Measurements from ENCODE around the gene POF1B.

DNA sequence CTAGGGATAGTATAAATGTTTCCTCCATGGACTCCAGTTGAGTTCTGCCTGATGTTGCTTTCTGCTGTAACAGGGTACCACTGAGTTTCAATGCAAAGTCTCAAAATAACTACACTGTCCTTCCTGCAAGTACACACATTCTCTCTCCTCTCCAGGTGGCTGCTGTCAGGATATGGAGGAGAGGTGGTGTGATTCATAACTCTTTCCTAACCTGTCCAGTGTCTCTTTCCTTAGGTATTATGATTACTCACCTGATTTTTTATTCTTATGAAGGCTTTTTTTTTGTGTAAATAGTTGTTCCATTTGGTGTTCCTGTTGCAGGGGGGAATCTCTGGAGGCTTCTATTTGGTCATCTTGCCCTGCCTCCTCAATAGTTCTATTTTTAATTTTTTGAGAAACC, 39.8 kb upstream of the POF1B start:
- TF ChIP-seq, protein P1, sequence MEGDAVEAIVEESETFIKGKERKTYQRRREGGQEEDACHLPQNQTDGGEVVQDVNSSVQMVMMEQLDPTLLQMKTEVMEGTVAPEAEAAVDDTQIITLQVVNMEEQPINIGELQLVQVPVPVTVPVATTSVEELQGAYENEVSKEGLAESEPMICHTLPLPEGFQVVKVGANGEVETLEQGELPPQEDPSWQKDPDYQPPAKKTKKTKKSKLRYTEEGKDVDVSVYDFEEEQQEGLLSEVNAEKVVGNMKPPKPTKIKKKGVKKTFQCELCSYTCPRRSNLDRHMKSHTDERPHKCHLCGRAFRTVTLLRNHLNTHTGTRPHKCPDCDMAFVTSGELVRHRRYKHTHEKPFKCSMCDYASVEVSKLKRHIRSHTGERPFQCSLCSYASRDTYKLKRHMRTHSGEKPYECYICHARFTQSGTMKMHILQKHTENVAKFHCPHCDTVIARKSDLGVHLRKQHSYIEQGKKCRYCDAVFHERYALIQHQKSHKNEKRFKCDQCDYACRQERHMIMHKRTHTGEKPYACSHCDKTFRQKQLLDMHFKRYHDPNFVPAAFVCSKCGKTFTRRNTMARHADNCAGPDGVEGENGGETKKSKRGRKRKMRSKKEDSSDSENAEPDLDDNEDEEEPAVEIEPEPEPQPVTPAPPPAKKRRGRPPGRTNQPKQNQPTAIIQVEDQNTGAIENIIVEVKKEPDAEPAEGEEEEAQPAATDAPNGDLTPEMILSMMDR (IDR thresholded peaks at IDR 0.05) = no peak
- TF ChIP-seq EP300 (IDR thresholded peaks at IDR 0.05) (no peak), POLR2A (IDR thresholded peaks at IDR 0.05) (no peak)

Measured in sigmoid colon (tissue), 4 donors.